DMS53 treated with DMSO at 0.1 percent for 48 hours (cell line): ENCODE data around the gene NCF4.

ENCODE experiments used
- DNase-seq: peaks from one replicate; lab custom pipeline; 2025; ENCODE audit not compliant: unreplicated experiment; lab: John Stamatoyannopoulos, UW

The NCF4 gene

DNA sequence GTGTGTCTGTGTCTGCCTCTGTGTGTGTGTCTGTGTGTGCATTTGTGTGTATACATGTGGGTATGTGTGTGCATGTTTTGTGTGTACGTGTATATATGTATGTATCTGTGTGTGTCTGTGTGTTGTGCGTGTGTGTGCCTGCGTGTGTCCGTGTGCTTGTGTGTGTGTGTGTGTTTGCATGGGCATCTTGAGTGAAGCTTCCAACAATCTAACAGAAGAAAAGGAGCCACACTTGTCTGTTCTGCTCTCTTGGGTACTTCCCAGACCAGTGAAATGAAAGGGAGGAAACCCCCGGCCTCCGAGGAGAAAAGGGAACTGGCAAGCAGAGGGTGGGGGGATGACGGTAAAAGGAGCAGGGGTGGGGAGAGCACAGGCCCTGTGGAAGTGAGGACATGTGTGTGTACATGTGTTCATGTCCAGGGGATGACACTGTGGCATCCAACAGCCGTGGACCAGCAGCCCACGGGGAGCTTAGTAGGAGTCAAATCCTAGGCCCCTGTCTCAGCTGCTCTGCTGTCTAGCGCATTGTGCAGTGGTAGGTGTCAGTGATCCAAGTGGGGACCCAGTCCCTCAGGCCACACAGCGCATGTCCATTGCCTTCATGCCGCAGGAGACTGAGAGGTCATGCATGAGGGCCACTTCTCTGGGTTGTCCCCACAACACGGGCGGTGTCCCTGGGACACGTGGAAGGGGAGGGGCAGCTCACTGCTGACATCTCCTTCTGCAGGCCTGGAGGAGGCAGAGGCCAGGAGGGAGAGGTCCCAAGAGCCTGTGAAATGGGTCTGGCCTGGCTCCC is 60.7 kb downstream of the NCF4 start:
- DNase-seq: no peak

DNA sequence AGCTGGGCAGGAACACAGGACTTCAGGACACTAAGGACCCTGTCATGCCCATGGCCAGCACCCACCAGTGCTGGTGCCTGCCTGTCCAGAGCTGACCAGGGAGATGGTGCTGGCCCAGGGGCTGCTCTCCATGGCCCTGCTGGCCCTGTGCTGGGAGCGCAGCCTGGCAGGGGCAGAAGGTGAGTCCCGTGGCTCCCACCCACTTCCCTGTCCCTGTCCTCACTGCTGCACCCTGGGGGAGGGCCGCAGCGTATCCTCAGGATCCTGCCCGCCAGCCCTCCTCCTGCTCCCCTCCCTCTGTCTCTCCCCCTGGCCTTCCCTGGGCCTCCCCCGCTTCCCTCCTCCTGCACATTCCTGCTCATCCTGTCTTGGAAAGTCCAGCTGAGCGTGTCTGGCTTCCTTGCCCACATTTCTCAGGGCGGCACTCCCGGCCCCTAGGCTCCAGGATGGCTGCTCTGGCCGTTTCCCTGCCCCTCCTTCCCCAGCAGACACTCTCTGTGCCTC is 61.4 kb downstream of the NCF4 start:
- DNase-seq: no peak

DNA sequence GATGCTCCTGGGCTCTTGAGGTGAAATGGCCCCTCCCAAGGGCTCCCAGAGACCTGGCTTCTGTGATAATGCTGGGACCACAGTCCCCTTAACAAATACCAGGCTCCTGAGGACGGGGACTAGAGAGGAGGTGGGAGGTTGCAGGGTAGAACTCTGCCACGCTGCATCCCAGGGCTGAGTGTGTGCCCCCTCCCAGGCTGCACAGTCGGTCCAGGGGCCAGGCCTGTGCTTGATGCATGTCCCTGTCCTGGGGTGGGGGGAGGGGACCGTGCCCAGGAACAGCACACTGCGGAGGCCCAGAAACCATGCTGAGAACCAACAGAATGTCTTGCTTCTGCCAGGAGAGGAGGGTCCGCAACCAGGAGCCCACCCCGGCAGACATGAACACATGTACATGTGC is 61.9 kb downstream of the NCF4 start:
- no peak for DNase-seq

DNA sequence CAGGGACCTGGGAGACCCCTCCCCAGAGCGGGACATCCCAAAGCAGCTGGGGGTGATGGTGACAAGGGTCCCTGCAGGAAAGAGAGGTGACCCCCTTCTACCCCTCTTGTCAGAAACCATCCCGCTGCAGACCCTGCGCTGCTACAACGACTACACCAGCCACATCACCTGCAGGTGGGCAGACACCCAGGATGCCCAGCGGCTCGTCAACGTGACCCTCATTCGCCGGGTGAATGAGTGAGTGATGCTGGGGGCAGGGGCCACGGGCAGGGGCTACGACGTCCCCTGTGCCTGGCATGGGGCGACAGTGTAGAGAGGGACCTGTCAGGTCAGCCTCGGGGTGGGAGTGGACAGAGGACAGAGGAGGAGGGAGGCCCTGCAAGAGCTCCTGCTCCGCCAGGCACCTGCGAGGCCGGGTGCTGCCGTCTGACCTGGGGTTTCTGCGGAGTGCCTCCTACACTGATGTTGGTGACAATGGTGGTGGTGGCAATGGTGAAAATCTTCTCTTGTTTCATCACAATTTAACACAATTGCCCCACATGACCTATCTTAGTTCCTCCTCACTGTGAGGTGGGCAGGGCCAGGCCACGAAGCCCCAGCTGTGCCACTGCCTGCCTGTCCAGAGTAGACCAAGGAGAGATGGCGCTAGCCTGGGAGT is 62.5 kb downstream of the NCF4 start:
- no peak for DNase-seq

DNA sequence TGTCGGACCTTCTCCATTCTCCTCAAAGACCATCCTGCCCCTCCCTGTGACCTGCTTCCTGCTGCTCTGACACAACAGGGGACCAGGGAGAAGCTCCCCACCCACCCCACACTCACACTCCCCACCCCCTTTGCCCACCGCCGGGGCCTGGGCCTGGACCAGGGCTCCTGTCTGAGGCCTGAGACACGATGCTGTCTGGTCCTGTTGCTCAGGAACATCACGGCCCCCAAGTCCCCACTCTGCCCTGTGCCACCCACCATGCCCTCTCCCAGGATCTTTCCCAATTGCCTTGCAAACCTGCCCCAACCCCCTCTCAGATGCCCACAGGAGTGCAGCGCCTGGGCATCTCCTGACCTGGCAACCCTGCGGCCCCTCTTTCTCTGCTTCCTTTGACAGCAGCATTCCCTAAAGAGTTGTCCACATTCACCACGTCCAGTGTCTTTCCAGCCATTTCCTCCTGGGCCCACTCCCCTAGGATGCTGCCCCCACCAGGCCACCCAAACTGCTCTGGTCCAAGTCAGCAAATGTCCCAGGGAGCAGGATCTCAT is 63.4 kb downstream of the NCF4 start:
- DNase-seq: no peak

DNA sequence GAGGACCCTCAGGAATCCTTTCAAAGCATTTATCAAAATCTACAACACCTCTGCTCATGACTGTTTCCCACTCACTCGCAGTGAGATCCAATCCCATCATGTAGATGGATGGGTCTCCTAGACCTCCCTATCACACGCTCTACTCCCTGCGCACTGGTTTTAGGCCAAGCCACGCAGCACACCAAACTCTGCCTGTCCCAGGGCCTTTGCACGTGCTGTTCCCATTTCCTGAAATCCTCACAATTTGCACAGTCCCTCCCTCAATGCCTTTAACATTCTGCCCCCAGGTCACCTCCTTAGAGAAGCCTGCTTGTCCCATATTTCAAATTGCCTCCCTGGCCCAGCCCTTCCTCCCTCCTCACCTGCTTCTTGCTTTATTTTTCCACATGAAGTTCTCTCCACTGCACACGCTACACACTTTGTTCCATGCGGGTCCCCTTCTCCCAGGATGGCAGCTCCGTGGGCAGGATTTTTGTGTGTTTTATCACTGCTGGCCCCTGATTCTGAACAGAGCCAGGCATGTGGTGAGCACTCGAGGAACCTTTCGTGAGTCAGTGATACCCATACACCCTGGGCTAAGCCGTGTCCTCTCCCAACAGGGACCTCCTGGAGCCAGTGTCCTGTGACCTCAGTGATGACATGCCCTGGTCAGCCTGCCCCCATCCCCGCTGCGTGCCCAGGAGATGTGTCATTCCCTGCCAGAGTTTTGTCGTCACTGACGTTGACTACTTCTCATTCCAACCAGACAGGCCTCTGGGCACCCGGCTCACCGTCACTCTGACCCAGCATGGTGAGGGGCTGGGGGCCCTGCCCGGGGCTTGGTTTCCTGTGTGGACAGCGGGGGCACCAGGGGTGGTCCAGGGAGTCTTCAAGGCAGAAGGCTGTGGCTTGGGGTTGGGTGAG is 64.8 kb downstream of the NCF4 start:
- no peak for DNase-seq

DNA sequence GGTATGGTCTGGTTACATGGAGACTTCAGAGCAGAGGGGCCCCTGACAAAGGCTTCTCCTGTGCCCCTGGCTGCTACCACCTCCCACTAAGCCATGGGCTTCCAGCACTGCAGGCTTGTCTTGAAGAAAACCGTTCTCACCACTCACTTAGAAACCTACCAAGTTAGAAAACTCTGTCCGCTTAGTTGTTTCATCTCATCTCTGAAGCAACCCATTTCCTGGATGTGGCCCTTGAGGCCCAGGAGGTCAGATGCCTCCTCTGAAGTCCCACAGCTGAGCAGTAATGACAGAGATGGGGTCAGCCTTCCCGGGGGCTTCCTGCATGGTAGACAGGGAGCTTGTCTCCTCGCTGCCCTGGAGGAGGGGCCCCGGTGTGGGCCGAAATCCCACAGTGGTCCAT is 65.5 kb downstream of the NCF4 start:
- no peak for DNase-seq

DNA sequence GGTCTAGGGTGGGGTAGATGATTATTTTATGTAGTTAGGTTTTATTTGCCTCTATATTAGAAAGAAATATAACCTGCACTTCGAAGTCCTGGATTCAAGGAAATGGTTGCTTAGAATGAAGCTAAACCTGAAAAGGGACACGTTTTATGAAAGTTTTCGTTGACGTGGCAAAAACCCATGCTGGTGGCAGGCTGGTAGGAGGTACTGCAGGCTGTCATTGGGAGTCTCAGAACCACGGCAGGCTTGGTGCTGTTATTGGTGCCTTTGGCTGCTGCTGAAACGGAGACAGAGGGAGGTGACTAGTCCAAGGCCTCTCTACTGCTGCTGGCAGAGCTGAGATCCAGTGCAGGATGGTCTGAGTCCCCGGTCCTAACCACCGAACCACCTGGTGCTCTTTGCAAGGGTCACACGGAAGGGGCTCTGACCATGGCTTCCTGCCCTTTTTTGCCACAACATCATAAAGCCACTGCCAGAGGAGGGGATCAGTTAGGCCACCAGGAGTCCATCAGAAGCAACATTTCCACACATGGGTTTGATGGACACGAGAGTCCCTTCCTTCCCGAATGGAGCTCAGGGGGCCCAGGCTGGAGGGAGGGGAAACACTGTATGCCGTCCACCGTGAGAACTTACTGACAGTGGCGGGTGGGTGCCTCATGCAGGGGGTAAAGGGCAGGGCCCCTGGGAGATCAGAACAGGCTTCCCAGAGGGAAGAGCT is 66.1 kb downstream of the NCF4 start:
- DNase-seq: no peak
